ENCODE measurements around the gene FUCA2.

The FUCA2 gene

GRCh38 chr6:143556529-143556928 lies 45.0 kb upstream of the FUCA2 start:
- no peaks in the 10 kb centered on the region for H3K27me3 ChIP-seq (ENCODE audit: control insufficient read depth, low read length)
- no peak overlapping the region for H3K27ac ChIP-seq (ENCODE audit: low read depth, low read length)
- H3F3A ChIP-seq (ENCODE audit: control insufficient read depth, insufficient read depth): no peaks in the 10 kb centered on the region
- no peak for TF ChIP-seq EZH2phosphoT487 (IDR thresholded peaks at IDR 0.05; ENCODE audit: borderline replicate concordance, low read length)
- TF ChIP-seq CTCF (IDR thresholded peaks at IDR 0.05; ENCODE audit: low read depth, low read length, poor library complexity, severe bottlenecking): no peak
- H3K4me3 ChIP-seq (ENCODE audit: low read length): no peak overlapping the region
- H3K36me3 ChIP-seq (ENCODE audit: control insufficient read depth, low read length): no peaks in the 10 kb centered on the region
- no peaks in the 10 kb centered on the region for H3K9me3 ChIP-seq (ENCODE audit: control insufficient read depth, insufficient read depth, low read length)
- H4K20me1 ChIP-seq (ENCODE audit: control insufficient read depth, insufficient read depth, low read depth, low read length): no peaks in the 10 kb centered on the region
- no peaks in the 10 kb centered on the region for H3K4me1 ChIP-seq (ENCODE audit: control insufficient read depth, low read length)
- H3K9me2 ChIP-seq (replicated peaks; ENCODE audit: control insufficient read depth, low read length): no peaks in the 10 kb centered on the region
- H3K4me2 ChIP-seq (ENCODE audit: low read length): no peak overlapping the region
- no peaks in the 10 kb centered on the region for H3K79me2 ChIP-seq (ENCODE audit: control insufficient read depth, low read length)

- Histone ChIP-seq H4K20me1 (ENCODE audit: control insufficient read depth, insufficient read depth, low read depth, low read length) (no peaks in the 10 kb centered on the region), H3K36me3 (ENCODE audit: control insufficient read depth, low read length) (no peaks in the 10 kb centered on the region), H3K4me1 (ENCODE audit: control insufficient read depth, low read length) (no peaks in the 10 kb centered on the region), H3K4me3 (ENCODE audit: low read length) (no peak overlapping the region), H3K9me3 (ENCODE audit: control insufficient read depth, insufficient read depth, low read length) (no peaks in the 10 kb centered on the region), H3K9me2 (replicated peaks; ENCODE audit: control insufficient read depth, low read length) (no peaks in the 10 kb centered on the region), H3K27me3 (ENCODE audit: control insufficient read depth, low read length) (no peaks in the 10 kb centered on the region), H3K27ac (ENCODE audit: low read depth, low read length) (no peak overlapping the region), H3F3A (ENCODE audit: control insufficient read depth, insufficient read depth) (no peaks in the 10 kb centered on the region), H3K79me2 (ENCODE audit: control insufficient read depth, low read length) (no peaks in the 10 kb centered on the region), H3K4me2 (ENCODE audit: low read length) (no peak overlapping the region)
- TF ChIP-seq CTCF (IDR thresholded peaks at IDR 0.05; ENCODE audit: low read depth, low read length, poor library complexity, severe bottlenecking) (no peak), EZH2phosphoT487 (IDR thresholded peaks at IDR 0.05; ENCODE audit: borderline replicate concordance, low read length) (no peak)
Observed at GRCh38 chr6:143555582-143555981, 44.1 kb upstream of the FUCA2 start.

GRCh38 chr6:143555071-143555492 lies 43.6 kb upstream of the FUCA2 start:
- Histone ChIP-seq H3K27me3 (ENCODE audit: control insufficient read depth, low read length) (no peaks in the 10 kb centered on the region), H3K4me1 (ENCODE audit: control insufficient read depth, low read length) (no peaks in the 10 kb centered on the region), H3K27ac (ENCODE audit: low read depth, low read length) (no peak overlapping the region), H3F3A (ENCODE audit: control insufficient read depth, insufficient read depth) (no peaks in the 10 kb centered on the region), H3K9me2 (replicated peaks; ENCODE audit: control insufficient read depth, low read length) (no peaks in the 10 kb centered on the region), H3K79me2 (ENCODE audit: control insufficient read depth, low read length) (no peaks in the 10 kb centered on the region), H4K20me1 (ENCODE audit: control insufficient read depth, insufficient read depth, low read depth, low read length) (no peaks in the 10 kb centered on the region), H3K4me2 (ENCODE audit: low read length) (no peak overlapping the region), H3K4me3 (ENCODE audit: low read length) (no peak overlapping the region), H3K9me3 (ENCODE audit: control insufficient read depth, insufficient read depth, low read length) (no peaks in the 10 kb centered on the region), H3K36me3 (ENCODE audit: control insufficient read depth, low read length) (no peaks in the 10 kb centered on the region)
- TF ChIP-seq CTCF (IDR thresholded peaks at IDR 0.05; ENCODE audit: low read depth, low read length, poor library complexity, severe bottlenecking) (no peak), EZH2phosphoT487 (IDR thresholded peaks at IDR 0.05; ENCODE audit: borderline replicate concordance, low read length) (no peak)

- Histone ChIP-seq H4K20me1 (ENCODE audit: control insufficient read depth, insufficient read depth, low read depth, low read length) (no peaks in the 10 kb centered on the region), H3K27me3 (ENCODE audit: control insufficient read depth, low read length) (no peaks in the 10 kb centered on the region), H3K36me3 (ENCODE audit: control insufficient read depth, low read length) (no peaks in the 10 kb centered on the region), H3K27ac (ENCODE audit: low read depth, low read length) (no peak overlapping the region), H3K9me2 (replicated peaks; ENCODE audit: control insufficient read depth, low read length) (no peaks in the 10 kb centered on the region), H3K4me3 (ENCODE audit: low read length) (no peak overlapping the region), H3K4me2 (ENCODE audit: low read length) (no peak overlapping the region), H3F3A (ENCODE audit: control insufficient read depth, insufficient read depth) (no peaks in the 10 kb centered on the region), H3K4me1 (ENCODE audit: control insufficient read depth, low read length) (no peaks in the 10 kb centered on the region), H3K9me3 (ENCODE audit: control insufficient read depth, insufficient read depth, low read length) (no peaks in the 10 kb centered on the region), H3K79me2 (ENCODE audit: control insufficient read depth, low read length) (no peaks in the 10 kb centered on the region)
- no peak for TF ChIP-seq EZH2phosphoT487 (IDR thresholded peaks at IDR 0.05; ENCODE audit: borderline replicate concordance, low read length)
- TF ChIP-seq CTCF (IDR thresholded peaks at IDR 0.05; ENCODE audit: low read depth, low read length, poor library complexity, severe bottlenecking): no peak
Observed at GRCh38 chr6:143553337-143553736, 41.8 kb upstream of the FUCA2 start.

All from DOHH2 (cell line).